T-helper 9 cell (primary cell): ENCODE results near the gene NEK10.

Experiments used
- DNase-seq: peaks from one replicate; pipeline ENCODE4 v3.0.0-alpha.2; 2020

NEK10 gene

DNA sequence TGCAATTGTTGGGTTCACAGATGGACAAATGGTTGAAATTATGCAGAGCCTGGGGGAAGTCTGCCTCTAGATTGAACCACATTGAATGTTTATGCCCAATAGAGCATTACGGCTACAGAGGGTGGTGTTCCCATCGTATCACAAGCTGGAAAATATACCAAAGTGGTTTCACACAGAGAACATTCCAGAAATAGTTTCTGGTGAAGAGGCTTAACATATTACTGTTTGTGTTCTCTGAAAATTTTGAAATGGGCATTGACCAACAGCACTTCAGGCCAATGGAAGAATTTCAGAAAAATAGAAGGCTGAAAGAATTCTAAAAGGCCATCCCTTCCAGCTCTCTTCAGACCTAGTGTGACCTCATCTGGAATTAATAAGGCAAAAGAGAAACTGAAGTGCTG is 203.9 kb downstream of the NEK10 start:
- no peak for DNase-seq

DNA sequence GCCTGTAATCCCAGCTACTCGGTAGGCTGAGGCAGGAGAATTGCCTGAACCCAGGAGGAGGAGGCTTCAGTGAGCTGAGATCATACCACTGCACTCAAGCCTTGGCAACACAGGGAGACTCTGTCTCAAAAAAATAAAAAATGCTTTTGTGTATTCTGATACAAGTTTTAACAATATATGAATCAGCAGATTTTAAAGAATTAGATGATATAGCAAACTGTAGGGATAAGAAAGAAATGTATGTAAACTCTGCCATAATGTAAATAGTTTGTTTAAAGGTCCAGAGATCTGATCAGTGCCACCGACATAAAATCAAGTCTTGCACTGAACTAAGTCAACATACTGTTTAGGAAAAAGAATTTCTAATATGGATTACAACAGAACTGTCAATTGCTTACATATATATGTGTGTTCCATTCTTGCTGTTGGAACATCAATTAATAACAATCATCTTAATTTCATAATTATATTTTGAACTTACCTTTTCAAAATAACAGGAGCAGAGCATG is 208.3 kb downstream of the NEK10 start:
- no peak for DNase-seq

DNA sequence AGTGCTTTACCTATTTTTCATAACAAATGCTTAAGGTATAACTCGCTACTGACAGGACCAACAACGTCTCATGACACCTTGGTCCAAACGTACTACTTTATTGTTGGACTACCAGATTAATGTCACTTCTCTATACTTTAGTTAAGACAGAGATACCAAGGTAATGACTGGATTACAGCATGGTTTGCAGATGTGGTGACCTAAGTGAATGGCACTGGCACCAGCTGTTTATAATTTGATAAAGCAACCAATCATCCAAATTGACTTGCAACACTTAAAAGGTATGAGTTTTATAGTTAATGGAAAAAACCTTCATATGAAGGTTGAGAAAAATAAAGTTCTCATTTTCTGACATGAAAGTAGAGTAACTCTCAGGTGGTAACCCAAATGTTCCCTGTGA is 209.0 kb downstream of the NEK10 start:
- no peak for DNase-seq

DNA sequence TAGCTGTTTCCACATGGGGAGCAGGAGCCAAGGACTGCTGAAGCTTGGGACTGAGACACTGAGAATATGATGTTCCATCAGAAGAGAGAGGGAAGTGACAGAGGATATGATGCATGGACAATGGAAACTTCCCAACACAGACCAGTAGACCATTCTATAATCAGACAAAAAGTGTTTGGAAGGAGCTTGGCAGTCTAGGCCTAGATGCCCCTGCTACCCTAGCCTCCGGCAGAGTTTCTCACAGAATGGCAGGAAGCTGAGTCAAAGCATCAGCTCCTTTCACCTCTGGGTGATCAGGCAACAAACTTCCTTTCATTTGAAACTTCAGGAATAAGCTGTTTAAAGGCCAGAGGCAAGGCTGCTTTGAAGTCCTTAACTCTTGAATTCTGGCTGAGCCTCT is 222.0 kb downstream of the NEK10 start:
- no peak for DNase-seq

DNA sequence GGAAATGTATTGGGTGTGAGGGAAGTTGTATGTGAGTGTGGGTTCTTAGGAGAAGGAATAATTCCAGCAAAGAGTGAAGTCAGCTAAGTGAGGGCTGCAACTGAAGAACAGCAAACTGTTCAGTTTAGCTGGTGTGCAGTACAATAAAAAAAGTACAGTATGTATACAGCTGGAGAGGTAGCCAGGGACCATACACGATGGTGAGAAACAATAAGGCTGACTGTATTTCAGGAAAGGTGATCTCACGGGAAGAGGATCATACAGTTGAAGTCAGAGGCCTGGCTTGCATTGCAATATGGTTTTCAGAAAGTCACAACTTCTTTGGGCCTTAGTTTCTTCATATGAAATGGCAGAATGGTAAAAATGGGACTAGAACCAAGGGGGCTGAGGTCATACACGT is 222.4 kb downstream of the NEK10 start:
- DNase-seq, result no peak

DNA sequence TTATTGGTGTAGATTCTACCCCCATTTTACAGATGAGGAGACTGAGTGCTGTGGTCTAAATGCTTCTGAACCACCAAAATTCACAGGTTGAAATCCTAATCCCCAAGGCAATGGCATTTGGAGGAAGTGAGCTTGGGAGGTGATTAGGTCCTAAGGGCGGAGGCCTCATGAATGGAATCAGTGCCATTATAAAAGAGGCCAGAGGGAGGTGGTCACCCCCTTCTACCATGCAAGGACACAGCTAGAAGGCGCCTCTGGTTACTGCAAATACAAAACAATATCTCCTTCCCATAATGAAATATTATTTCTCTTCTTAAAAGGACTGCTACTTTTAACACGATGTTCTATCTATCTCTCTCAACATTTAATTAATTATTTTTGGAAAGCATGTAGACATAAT is 223.5 kb downstream of the NEK10 start:
- no peak for DNase-seq

DNA sequence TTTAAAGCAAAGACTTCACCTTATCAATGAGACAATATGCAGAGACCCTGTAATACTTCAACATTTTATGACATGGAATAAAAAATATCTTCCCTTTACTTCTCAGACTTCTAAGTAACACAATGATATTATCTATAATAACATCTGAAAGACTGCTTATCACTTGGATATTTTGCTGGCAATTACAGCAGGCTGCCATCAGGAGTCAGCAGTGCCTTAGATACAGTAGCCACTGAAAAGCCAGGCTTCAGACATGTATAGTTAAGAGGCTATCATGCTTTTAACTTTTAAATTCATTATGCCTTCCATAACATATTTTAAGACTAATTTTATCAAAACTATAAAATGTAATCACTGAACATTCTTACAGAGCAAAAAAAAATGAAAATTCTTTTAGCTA is 227.5 kb downstream of the NEK10 start:
- no peak for DNase-seq

DNA sequence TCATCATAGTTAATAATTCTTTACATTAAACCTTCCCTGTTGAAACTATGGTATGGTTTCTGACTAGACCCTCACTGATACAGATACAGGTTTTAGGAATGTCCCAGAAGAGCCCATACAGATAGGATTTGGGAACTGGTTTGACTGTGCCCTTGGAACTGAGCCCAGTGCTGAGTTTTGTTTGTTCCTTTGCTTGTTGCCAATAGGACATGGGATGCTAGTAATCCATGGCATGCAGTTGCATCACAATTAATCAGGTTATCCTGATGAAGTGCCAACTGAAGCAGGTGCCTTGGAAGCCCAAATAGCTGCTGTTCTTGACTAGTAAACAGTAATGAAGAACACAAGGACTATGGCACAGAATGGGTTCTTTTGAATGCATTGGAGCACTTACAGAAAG is 230.6 kb downstream of the NEK10 start:
- DNase-seq, result no peak

DNA sequence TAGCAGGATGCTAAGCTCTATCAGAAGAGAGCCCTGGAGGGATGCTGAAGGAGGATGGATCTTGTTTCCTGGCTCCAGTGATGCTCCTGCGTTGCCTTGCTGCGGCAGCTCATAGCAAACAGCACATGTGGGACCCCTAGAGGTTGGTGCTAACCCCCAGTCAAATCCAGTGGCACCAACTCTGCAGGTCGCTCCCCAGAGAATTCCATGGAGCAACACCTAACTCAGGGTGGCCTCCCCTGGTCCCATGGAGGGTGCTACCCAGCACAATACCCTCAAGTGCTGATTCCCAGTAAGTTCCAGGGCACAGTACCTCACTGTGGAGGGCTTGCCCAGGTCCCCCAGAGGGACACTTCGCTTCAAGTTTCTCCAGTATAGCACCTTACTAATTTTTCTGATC is 231.2 kb downstream of the NEK10 start:
- no peak for DNase-seq

DNA sequence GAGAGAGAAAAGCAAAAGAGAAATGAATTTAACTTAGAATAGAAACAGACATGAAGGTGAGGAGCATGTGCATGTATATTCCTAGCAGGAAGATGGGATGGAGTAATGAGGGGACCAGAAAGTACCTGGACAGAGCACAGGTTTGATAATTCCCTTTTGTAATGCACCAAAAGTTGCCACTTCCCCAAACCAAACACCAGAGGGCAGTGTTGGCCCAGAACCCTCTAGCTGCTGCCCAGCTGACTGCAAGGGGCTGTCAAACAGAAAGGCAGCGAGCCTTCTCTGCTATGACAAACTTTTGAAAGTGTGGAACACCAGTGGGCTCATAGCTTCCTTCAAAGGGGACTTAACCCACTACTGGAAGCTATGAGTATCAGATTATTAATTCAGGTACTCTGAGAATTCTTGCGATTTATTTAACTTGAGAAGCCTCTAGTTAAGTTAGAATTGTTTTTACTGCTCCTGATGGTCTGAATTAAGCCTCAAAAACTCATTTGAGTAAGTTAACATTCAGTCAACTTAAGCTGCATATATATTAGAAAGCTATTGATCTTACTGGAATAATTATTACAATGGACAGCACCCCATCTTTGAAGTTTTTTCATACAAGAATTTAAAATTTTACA is 234.9 kb downstream of the NEK10 start:
- DNase-seq, result peak; percentile 41

DNA sequence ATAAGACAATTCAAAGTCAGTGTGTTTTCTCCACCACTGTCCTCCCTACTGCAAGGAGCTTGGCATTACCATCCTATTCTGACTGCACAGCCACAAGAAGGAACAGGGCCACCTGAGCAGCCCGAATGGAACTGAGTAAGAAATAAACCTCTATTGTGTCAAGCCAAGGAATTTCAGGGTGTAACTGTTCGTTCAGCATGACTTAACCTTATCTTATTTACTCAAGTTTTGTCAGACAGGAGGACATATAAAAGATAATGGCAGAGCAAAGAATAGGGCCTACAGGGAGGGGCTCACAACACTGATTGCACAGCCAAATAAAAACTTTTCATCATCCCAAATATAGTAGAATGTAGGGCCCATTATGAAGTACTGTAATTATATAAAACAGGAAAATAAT is 236.1 kb downstream of the NEK10 start:
- DNase-seq, result no peak

DNA sequence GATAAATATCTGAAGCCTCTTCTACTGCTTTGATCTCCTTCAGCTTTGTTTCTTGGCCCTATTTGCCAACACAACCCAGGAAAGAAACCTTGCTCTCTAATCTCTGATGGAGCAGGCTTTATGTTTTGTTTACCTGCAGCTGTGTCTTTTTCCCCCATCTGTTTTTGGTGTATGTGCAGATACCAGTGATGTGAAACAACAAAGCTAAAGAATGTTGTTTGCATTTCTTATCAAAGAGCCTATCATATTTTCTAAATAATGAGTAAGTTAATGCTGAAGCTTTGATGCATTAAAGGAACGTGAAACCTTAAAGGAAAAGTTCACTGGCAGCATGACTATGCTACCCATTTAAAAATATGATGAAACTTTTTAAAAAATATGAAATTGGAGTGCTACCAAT is 238.4 kb downstream of the NEK10 start:
- DNase-seq, result no peak

DNA sequence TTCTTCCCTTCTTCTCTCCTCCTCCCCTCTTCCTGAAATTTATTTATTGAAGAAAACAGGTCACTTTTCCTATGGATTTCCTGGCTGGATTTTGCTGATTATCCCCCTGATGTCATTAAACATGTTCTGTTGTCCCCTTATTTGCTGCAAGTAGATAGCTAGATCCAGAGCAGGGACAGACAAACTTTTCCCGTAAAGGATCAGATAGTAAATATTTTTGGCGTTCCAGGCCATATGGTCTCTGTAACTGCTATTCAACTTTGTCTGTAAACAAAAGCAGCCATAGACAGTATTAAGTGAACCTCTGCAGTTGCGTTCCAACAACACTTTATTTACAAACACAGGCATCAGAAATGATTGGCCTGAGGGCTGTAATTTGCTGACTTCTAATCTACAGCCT is 241.3 kb downstream of the NEK10 start:
- DNase-seq, result no peak

DNA sequence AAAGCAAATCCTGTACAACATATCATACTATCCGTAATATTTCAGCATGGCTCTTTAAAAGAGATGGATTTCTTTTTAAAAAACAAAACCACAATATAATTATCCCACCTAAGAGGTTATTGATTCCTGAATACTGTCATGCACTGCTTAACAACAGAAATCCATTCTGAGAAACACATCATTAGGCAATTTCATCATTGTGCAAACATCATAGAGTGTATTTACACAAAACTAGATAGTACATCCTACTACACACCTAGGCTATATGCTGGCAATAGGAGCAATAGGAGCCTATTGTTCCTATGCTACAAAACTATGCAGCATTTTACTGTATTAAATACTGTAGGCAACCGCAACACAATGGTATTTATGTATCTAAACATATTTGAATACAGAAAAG is 242.0 kb downstream of the NEK10 start:
- DNase-seq, result no peak

DNA sequence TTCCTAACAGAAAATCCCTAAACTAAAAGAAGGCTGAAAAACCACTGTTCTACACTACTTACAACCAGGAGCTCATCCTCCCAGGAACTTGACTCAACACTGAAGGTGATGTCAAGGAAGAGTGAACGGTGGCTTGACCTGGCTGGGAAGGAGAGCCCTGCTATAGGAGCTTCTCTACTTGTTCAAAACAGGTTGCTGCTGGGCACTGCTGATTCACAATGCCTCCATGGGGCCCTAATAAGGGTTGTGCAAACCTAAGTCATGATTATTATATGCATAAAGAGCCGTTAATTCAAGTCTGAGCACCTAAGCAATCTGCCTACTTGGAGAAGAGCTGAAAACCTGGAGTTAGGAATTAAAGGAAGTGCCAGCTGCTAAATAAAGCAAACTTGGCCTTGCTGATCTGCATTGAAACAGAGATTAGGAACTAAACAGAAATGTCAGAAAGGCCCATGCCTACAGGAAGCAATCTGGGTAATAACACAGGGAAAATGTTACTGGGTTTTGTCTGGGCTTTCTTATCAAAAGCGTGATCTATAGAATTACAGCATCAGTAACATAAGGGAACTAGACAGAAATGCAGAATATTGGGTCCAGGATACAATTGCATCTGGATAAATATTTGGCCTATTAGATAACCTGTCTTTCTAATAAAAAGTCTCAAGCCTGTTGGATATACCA is 243.2 kb downstream of the NEK10 start:
- DNase-seq, result no peak

DNA sequence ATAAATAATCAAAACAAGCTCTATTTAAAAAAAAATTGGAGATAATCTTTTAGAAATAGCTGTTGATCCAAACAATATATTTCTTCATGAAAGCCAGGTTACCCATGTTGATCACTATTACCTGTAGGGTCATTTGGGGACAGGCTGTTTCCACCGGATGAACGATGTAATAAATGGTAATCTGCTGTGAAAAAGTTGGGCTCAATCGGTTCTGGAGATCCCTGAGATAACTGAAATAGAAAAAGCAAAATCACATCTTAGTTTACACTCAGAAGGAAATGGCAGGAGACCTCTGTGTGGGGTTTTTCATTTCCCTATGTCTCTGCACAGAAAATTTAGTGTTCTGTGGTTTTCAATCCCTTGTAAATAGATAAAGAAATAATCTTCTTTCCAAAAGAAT is 249.5 kb downstream of the NEK10 start:
- DNase-seq, result no peak

DNA sequence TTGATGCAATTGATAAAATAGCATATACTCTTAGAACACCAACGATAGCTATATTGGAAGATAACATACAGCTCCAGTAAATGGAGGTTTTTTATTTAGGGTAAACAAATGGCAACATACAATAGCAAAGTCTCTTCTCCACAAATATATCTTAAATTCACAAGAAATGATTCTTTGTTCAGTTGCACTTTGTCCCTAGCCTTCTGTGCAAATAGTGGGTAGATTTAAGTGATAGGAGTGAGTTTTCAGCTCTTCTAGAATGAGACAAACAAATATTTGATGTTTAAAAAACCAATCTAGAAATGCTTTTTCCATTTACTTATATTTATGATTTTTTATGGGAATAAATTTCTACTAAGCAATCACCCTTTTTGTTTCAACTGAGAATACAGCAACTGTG is 253.8 kb downstream of the NEK10 start:
- DNase-seq, result no peak

DNA sequence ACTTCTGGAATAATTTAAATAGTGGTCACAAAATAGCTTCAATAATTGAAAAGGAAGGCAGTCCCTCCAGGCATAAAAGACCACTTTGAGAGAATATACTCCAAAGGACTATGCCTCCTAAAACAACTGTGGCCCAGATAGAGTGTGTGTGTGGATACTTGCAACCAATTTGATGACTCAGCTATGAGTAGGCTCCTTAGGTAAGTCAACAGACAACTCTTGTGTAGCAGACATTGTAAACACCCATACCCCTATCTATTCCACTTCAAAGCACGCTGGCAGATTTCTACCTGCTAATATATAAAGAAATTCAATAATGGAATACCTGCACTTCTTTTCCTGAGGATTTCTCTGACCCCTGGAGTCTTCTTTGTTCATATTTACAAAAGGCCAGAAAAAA is 254.5 kb downstream of the NEK10 start:
- DNase-seq, result no peak

DNA sequence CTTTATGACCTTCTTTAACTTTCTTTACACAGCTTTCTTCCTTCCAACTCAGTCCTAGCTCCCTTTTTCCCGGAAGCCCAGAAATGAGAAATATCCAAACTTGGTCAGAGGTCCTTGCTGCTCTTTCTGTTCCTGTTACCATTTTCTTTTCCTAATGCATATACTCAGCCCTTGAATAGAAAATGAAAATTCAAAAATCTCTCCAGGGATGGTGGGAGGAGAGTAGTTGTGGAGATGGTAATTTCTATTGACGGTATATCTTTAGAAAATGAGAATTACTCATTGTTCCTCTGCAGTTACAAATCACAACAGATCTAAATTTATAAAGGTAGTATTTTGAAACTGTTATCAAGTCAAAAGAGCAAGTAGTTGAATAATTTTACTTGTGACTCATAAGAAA is 255.1 kb downstream of the NEK10 start:
- DNase-seq, result no peak

DNA sequence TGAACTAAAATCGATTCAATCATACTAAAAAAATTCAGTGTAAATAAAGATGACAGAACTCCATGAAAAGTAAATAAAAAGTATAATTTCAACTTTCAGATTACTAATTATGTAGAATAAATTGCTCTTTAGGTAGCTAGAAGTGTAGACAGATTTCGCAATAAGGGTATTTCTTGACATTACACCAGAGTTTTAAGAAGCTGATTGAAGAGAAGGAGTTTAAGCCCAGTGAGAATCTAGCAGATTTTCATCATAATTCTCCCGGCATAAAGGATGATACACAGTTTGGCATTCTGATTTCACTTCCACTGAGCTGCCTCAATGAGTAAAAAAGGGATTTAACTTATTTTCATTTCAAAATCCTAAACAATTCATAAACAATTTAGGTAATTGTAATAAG is 259.2 kb downstream of the NEK10 start:
- DNase-seq, result no peak

DNA sequence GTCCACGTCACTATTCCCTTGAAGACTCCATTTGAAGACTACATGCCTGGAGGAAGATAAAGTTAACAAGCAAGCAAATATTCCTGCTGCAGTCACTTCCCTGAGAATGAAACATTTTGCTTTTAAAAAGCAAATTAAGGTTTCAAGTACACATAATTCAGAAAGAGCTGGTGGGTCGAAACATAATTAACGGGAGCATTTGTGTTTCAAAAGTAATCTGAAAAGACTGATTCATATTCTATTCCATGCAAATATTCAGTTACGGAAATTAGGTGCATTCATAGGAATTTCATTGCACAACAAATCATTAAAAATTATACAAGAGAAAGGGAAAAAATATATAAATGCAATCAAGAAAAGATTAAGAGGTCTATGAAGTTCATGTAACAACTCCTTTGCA is 260.9 kb downstream of the NEK10 start:
- DNase-seq, result no peak

DNA sequence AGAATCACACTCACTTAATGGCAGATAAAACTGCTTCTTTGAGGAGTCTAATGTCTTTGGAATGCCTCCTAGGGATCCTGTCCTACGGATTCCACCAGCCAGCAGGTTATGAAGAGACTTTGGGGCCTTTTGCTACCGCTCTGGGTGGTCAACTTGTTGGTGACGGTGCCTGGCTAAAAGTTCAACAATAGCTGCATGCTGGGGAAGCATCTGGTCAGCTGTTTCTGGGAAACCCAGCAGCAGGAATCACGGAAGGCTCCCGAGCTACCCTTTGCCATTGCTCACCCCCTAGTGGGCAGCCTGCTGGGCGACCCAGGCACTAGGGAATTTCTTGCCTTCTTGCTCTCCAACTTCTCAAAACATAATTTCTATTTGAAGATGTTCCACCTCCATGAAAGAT is 263.3 kb downstream of the NEK10 start:
- no peak for DNase-seq

DNA sequence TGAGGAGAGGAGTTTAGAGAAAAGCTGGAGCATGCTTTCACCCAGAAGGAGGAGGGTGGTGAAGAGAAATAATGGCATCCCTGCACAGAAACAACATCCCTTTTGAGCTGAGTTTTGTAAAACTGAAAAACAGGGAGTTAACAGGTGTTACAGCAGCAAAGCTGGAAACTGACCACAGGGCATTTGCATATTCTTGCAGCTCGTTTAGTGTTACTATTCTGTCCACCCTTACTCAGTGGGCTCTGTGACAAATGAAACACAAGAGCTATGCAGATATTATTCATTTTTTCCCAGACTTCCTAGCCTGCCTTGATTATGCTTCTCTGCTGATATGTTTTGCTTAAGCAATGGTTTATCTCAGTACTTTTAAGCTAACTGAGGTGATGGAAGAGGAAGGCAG is 272.0 kb downstream of the NEK10 start:
- no peak for DNase-seq

DNA sequence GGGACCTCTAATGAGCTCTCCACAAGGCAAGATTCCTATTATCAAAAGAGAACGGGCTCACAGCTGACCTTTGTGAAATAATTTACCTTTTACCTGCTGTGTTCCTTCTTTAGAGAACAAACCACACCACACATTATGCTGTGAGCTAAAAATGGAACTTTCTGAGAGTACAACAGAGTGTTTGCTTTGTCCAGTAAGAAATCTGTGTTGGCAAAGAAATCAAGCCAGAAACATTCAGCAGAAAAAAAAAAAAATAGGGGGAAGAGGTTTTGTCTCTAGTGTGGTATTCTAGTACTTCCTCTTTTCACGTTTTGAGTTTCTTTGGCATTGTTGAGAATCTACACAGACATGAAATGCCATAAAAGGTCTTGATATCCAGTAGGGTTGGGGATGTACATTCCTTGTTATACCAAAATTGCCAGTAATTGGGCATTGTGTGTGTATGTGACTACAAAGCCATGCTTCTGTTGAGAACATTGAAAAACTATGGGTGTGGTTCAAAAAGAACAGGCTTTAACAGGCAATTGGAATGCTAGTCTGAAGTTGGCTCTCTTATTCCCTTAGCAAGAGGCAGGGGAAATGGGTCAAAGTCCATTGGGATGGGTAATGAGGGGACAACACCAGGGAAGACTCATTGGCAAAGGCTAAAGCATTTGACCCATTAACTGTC is 273.5 kb downstream of the NEK10 start:
- DNase-seq, result no peak
